Measurements from ENCODE around the gene ELL.
A peak's percentile ranks its signal among the peaks of the same experiment; 100 is the strongest.
"Not testable (repeated sequence)": the region's sequence is repeated elsewhere in the genome, so short reads cannot be mapped to it uniquely, and the experiment has no call there.

The ELL gene

GRCh38 chr19:18521692-18522123, at the start of gene ELL:
Gene ELL (minus strand): TSS chr19:18522070. CDS start chr19:18522055, 15 bp downstream.
- no peak for DNase-seq (ENCODE audit: low read depth in 2 of 2)

GRCh38 chr19:18568367-18568766, 46.5 kb upstream of the ELL start:
- no peak for DNase-seq (ENCODE audit: low read depth in 2 of 2)

DNA sequence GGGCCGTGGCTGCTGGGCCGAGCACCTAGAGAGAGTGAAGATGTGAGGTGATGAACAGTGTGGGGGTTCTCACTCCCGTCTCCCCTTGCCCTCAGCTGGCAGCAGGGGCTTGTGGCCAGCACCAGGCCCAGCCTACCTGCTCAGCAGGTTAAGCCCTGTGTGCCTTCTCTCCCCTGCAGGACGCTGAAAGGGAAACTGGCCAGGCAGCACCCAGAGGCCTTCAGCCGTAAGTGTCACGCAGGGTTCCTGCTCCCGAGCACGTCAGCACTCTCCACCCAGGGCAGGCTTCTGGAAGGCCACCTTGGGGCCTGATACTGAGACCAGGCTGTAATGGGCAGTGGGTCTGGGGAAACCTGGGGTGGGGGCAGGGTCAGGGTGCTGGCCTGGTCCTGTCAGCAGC, 45.1 kb upstream of the ELL start:
- no peak for DNase-seq (ENCODE audit: low read depth in 2 of 2)

DNA sequence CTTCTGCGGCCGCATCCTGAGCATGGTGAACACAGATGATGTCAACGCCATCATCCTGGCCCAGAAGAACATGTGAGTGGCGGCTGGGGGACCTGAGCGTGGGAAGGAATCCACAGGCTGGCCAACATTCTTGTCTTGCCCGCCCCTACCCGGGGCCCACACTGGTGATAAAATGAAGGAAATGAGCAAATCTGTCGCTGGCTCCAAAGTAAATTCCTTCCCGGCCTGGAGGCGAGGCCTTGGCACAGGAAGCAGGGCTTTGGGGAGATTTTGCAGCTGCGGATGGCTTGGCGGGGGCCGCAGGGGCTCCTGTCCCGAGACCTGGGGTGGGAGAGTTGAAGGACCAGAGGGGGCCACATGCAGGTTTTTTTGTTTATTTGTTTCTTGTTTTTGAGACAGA, 40.2 kb upstream of the ELL start:
- no peak for DNase-seq (ENCODE audit: low read depth in 2 of 2)

- no peak for DNase-seq (ENCODE audit: low read depth in 2 of 2)
Observed at GRCh38 chr19:18559685-18560084, 37.8 kb upstream of the ELL start.

DNA sequence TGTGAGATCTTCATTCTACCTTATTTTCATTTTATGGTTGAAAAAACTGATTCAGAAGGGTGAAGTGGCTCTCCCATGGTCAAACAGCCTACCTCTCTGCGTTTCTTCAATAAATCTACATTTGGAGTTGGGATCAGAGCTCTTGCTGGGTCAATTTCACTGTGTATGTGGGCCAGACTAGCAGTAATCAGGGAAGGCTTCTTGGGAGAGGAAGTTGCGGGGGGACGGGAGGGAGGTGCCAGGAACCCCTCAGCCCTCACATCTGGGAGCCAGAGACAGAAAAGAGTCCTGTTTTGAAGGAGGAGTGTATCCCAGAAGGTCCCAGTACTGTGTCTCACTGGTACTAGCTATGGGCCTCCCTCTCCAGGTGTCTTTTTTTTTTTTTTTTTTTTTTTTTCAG, 36.7 kb upstream of the ELL start:
- DNase-seq (ENCODE audit: low read depth in 2 of 2), result no peak

GRCh38 chr19:18558202-18558555, 36.3 kb upstream of the ELL start:
- no peak for DNase-seq (ENCODE audit: low read depth in 2 of 2)

DNA sequence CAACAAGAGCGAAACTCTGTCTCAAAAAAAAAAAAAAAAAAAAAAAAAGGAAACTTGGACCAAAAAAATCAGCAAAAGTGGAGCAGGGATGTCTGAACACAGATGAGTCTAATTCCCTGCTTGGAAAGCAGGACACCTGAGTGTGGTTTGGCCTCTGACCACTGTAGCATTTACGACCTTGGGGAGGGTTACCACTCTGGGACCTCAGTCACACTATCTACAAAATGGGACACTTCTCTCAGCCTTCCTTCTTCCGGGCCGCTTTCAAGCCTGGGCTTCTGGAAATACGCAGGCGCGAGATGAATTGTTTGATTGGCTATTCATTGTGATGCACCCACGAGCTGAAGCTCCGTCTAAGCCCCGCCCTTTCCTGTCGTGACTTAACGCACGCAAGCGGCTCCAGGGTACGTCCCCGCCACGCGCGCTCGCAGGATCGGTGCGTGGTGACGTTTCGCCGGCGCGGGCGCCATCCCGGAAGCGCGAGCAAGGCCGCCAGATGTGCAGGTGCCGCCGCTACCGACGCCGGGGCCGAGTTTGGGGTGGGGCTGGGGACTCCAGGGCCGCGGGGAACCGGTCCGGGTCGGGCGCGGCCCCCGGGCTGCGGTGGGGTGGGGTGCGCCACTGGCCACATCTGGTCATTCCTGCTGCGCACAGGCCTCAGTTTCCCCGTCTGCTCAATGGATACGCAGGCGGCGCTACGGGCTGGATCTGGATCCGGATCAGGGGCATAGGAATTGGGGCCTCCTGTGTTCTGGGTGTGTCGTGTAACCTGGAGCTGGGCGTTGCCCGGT, 35.7 kb upstream of the ELL start, which contains the start of gene KXD1:
Gene KXD1 (plus strand): TSS at position 460 of the 791 bp plus-strand sequence. CDS start 4,187 bp downstream, outside the sequence.
- DNase-seq (ENCODE audit: low read depth in 2 of 2), result peak; percentile 98 to 99

- DNase-seq (ENCODE audit: low read depth in 2 of 2), result no peak
Observed at GRCh38 chr19:18551631-18552030, 29.8 kb upstream of the ELL start.

DNA sequence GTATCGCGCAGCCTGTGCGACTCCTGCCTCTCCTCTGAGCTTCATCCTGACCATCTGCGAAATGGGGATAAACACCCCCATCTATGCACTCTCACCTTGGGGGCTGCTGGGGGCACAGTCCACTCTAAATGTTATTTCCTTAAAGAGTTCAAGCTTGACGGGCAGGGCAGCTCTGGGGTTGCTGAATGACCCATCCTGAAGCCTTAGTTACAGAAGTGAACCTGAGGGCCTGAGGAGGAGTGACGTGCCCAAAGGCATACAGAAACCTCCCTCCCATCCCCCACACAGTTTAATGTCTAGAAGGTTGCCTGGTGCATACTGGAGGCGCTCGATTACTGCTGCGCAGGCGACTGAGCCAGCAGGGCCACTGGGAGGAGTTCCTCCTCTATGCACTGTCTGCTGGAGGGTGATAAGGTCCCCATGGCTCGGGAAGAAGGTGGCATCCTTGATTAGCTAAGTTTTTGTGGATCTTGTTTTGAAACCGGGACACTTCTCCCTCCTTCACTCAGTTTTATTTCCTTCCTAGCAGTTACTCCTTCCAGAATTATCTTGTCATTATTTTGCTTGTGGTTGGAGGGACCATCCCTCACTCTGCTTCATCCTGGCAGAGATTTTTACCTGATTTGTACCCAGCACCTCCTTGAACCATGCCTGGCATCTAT, 22.1 kb upstream of the ELL start:
- peak; percentile 69 to 81 for DNase-seq (ENCODE audit: low read depth in 2 of 2)

DNA sequence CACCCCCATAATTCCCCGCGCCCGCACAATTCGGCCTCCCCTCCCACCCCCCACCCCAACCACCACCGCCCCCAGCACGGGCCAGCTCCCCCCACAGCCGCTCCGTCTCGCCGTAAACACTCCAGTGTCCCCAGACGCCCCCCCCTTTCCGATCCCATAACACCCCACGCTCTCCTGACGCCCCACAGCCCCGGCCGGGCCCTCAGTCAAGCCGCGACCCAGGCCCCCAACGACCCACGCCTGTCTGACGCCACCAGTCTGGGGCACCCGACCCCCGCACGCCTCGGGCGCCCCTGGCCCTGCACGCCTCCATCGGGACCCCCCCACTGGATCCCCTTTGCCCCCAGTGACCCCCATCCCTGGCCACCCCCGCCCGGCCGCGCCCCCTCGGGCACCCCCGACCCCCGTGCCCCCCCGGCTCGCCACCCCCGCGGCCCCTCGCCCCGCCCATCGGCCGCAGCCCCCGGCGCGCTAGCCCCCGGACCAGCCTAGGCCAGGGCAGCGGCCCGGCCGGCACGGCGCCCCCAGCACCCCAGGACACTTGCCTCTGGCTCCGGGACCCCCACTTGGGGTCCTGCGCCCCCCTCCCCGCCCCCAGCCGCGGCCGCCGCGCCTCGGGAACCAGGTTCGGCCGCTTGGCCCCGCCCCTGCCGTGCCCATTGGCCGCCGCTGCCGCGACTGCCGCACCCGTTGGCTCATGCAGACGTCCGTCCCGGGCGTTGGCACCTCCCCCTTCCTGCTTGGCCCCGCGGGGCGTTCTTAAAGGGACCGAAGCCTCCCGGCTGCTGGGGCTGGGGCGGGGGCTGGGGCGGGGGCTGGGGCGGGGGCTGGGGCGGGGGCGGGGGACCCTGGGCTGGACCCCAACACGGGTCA, 21.3 kb upstream of the ELL start, which contains the start of gene FKBP8:
Gene FKBP8 (minus strand): TSS at position 633 of the 873 bp plus-strand sequence. CDS start 1,603 bp downstream, outside the sequence.
- DNase-seq (ENCODE audit: low read depth in 2 of 2), result peak; percentile 89 to 94

- DNase-seq (ENCODE audit: low read depth in 2 of 2), result no peak
Observed at GRCh38 chr19:18541992-18542940, 20.4 kb upstream of the ELL start.

DNA sequence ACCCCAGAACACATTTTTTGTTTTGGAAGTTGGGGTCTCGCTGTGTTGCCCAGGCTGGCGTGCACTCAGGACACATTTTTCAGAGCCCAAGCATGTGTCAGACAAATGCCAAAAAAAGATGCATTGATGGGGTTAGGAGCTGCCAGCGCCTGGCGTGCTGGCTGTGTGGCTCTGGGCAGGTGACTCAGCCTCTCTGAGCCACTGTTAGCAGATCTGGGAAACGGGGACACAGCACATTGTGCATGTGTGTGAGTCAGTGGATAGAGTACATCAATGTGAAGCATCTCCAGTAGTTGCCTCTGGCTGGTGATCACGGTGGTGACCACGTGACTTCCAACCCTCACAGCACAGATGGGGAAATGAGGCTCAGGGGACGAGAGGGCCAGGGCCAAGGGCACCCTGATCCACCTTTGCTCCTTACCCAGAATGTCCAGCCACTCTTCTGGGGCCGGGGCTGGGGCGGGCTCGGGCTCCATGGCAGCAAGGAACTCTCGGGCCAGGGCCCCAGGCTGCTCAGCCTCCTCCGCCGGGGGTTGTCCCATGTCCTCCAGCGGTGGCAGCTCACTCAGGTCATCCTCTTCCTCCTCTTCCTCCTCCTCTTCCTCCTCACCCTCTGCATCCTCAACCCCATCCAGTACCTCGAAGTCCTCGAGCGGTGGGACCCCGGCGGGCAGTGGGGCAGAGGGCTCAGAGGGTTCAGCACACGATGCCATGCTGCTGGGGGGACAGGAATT, 19.6 kb upstream of the ELL start:
- no peak for DNase-seq (ENCODE audit: low read depth in 2 of 2)

GRCh38 chr19:18540200-18540599, 18.3 kb upstream of the ELL start:
- DNase-seq (ENCODE audit: low read depth in 2 of 2), result not testable (repeated sequence)

DNA sequence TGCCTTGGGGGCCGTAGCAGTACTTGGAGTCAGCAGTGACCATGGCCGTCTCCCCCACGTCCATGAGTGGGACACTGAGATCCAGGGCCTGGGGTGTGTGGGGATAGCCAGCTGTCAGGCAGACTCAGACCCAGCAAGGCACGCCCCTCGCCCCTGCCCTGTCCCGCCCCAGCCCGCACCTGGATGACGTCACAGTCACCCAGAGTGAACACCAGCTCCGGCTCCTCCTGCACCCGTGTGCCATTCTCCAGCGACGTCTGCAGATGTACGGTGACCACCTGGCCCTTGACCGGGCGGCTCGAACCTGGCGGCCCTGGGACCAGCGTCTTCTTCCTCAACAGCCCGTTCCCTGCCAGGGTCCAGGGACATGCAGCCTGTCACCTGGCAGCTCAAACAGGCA, 17.5 kb upstream of the ELL start:
- DNase-seq (ENCODE audit: low read depth in 2 of 2), result no peak

- no peak for DNase-seq (ENCODE audit: low read depth in 2 of 2)
Observed at GRCh38 chr19:18538115-18538514, 16.2 kb upstream of the ELL start.

- no peak for DNase-seq (ENCODE audit: low read depth in 2 of 2)
Observed at GRCh38 chr19:18537431-18537830, 15.6 kb upstream of the ELL start.

GRCh38 chr19:18536475-18536874, 14.6 kb upstream of the ELL start:
- DNase-seq (ENCODE audit: low read depth in 2 of 2), result no peak

DNA sequence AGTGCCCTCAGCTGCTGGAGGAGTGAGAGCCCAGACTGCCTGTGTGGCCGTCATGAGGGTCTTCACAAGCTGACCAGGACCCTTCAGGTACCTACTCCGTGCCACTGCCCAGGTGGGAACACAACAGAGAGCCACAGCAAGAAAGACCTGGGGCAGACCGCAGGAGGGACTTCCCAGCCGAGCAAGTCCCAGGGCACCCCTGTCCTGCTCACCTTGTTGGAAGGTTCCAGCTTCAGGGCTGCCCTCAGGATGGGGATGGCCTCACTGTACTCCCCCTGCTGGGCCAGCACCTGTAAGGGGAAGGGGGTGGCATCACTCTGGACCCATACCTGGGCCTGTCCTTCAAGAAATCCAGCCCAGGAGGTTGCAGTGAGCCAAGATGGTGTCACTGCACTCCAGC, 11.2 kb upstream of the ELL start:
- no peak for DNase-seq (ENCODE audit: low read depth in 2 of 2)

- no peak for DNase-seq (ENCODE audit: low read depth in 2 of 2)
Observed at GRCh38 chr19:18532168-18532890, 10.5 kb upstream of the ELL start.
